Measurements from ENCODE around the gene TMC6. TPM values are rescaled to one million over a fixed set of nuclear protein-coding genes. Genes with fewer than 3 reads are reported as not detected.
A peak's percentile ranks its signal among the peaks of the same experiment; 100 is the strongest.

The TMC6 gene
- total RNA-seq, 1 experiment from 2014 or later = 58.0 TPM

GRCh38 chr17:78142119-78142861, 13.7 kb upstream of the TMC6 start:
- BruUV-seq (replicated peaks) = no TSS peak

GRCh38 chr17:78141437-78142118, 13.0 kb upstream of the TMC6 start:
- Histone ChIP-seq H3K4me3 (ENCODE audit: low read depth in 2 of 2, low read length in 2 of 2) (peak overlapping the region in 1 of 2 experiments; percentile 48; a peak in 2 of 4 replicates), H3K36me3 (ENCODE audit: control insufficient read depth, insufficient read depth, low read length) (no peaks in the 10 kb centered on the region), H3K27ac (ENCODE audit: low read length) (peak overlapping the region; percentile 62), H3K9me3 (ENCODE audit: control insufficient read depth, insufficient read depth, low read depth, low read length) (no peaks in the 10 kb centered on the region), H3K4me1 (ENCODE audit: control insufficient read depth, insufficient read depth, low read length) (peaks cover 39% of the 10 kb centered on the region), H3K27me3 (ENCODE audit: control insufficient read depth, insufficient read depth, low read length) (no peaks in the 10 kb centered on the region)
- TF ChIP-seq REST (IDR thresholded peaks at IDR 0.05; ENCODE audit: insufficient read depth in 1 of 2, low read depth in 2 of 2, low read length in 1 of 2) (no peak), SIN3A (IDR thresholded peaks at IDR 0.05; ENCODE audit: borderline replicate concordance, insufficient read depth, low read depth, low read length) (no peak), CTCF (IDR thresholded peaks at IDR 0.05) (no peak)
- intact Hi-C loops (cut with micrococcal nuclease; ENCODE audit: unreplicated experiment) = no loop called here
- ATAC-seq (no peak), DNase-seq (ENCODE audit: low read depth, low spot score) (no peak)
- in situ Hi-C loops (cut with HindIII; ENCODE audit: low pct_unique_long_range_greater_than_20kb, low sequenced_read_pairs) = no loop called here
- POLR2A ChIA-PET = interaction anchor here (0.5 to 1.2 kb wide), 2 partner anchors 28 to 1405 kb away, joined by 3 read pairs; no protein-coding TSS in a partner anchor
- CTCF ChIA-PET = interaction anchor here (0.5 kb wide), 1 partner anchor 31 kb away, joined by 3 read pairs; no protein-coding TSS in a partner anchor
- no TSS peak for BruUV-seq (replicated peaks)

More at GRCh38 chr17:78142119-78142861, 13.7 kb upstream of the TMC6 start:
- H3K4me3 ChIP-seq (ENCODE audit: low read depth in 2 of 2, low read length in 2 of 2) = 0 out of 4 replicates have a peak overlapping the region, but pooled peaks of 1 of the 2 experiments have one; percentile 20
- peak overlapping the region; percentile 49 for H3K27ac ChIP-seq (ENCODE audit: low read length)
- ChIA-PET CTCF (interaction anchor here (1.2 kb wide), 1 partner anchor 57 kb away, joined by 3 read pairs; no protein-coding TSS in a partner anchor), POLR2A (interaction anchor here (1.2 kb wide), 1 partner anchor 27 kb away, joined by 3 read pairs; no protein-coding TSS in a partner anchor)
- intact Hi-C loops (cut with micrococcal nuclease; ENCODE audit: unreplicated experiment) (no loop called here), in situ Hi-C loops (cut with HindIII; ENCODE audit: low pct_unique_long_range_greater_than_20kb, low sequenced_read_pairs) (no loop called here)
- ATAC-seq (peak; percentile 2; the same call in 1 of the 2 replicates), DNase-seq (ENCODE audit: low read depth, low spot score) (no peak)
- no peaks in the 10 kb centered on the region for H3K36me3 ChIP-seq (ENCODE audit: control insufficient read depth, insufficient read depth, low read length)
- H3K27me3 ChIP-seq (ENCODE audit: control insufficient read depth, insufficient read depth, low read length) = no peaks in the 10 kb centered on the region
- H3K9me3 ChIP-seq (ENCODE audit: control insufficient read depth, insufficient read depth, low read depth, low read length) = no peaks in the 10 kb centered on the region
- no peak for TF ChIP-seq POLR2AphosphoS5 (IDR thresholded peaks at IDR 0.05; ENCODE audit: low read depth, low read length)
- TF ChIP-seq TCF7L2 (IDR thresholded peaks at IDR 0.05; ENCODE audit: low read depth, low read length) = peak; percentile 83
- H3K4me1 ChIP-seq (ENCODE audit: control insufficient read depth, insufficient read depth, low read length) = peaks cover 39% of the 10 kb centered on the region
